H1 (cell line): Measurements from ENCODE around the gene INPP4A.

ENCODE experiments used
- CHD2 ChIP-seq: IDR thresholded peaks from 2 replicates; pipeline ENCODE4 v1.6.1; 2012; ENCODE audit warnings: low read length, improper control_type of control experiment
- CTCF ChIP-seq, 3 experiments: IDR thresholded peaks; 1 replicate in 2 of 3; 2 replicates in 1 of 3; pipeline versions ENCODE4 v1.5.1 to v1.6.1; 2011; ENCODE audit warnings: low read length in 3 of 3, mild to moderate bottlenecking in 3 of 3, inconsistent platforms in 2 of 3, low read depth in 1 of 3, moderate library complexity in 1 of 3; ENCODE audit not compliant: insufficient read depth in 1 of 3; ENCODE audit errors: control extremely low read depth in 1 of 3
- JUN ChIP-seq: IDR thresholded peaks from 2 replicates; pipeline ENCODE4 v1.6.1; 2011; ENCODE audit warnings: low read depth, mild to moderate bottlenecking, improper control_type of control experiment, low read length
- USF2 ChIP-seq: IDR thresholded peaks from 2 replicates; pipeline ENCODE4 v1.6.1; 2011; ENCODE audit warnings: low read length, improper control_type of control experiment

GRCh38 chr2:98436734-98437133 is 7.9 kb upstream of the INPP4A start:
- TF ChIP-seq CTCF (IDR thresholded peaks at IDR 0.05; ENCODE audit: control extremely low read depth in 1 of 3, insufficient read depth in 1 of 3, low read depth in 1 of 3, low read length in 3 of 3) (peak in 1 of 3 experiments; percentile 22; a peak in 1 of 4 replicates), CHD2 (no peak), JUN (no peak), USF2 (no peak)
